Measurements from ENCODE around the gene GAS7.

Gene GAS7

DNA sequence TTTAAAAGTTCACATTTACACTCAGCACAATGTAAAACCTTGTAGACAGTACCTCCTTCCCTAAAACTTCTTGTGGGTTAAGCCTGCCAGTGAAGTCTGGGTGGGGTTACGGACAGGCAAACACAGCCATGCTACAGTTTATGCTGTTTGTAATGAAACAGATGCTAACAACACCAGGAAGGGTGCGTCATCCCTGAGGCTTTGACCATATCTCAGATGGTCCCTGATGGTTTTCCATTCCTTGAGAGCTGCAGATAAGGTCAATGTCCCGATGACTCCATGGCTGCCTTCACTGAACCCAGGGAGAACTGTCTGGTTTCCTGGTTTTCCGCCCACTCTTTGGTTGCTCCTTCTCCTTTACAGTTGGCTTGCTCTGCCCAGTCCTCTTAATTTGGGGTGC lies 29.1 kb downstream of the GAS7 start:
- Mint-ChIP-seq H3K27ac (no peak overlapping the region), H3K4me3 (no peak overlapping the region), H3K36me3 (no peaks in the 10 kb centered on the region), H3K4me1 (peaks cover 42% of the 10 kb centered on the region), H3K9me3 (no peaks in the 10 kb centered on the region)
- DNase-seq (ENCODE audit: low spot score in 2 of 2) = no peak
- ATAC-seq = no peak

DNA sequence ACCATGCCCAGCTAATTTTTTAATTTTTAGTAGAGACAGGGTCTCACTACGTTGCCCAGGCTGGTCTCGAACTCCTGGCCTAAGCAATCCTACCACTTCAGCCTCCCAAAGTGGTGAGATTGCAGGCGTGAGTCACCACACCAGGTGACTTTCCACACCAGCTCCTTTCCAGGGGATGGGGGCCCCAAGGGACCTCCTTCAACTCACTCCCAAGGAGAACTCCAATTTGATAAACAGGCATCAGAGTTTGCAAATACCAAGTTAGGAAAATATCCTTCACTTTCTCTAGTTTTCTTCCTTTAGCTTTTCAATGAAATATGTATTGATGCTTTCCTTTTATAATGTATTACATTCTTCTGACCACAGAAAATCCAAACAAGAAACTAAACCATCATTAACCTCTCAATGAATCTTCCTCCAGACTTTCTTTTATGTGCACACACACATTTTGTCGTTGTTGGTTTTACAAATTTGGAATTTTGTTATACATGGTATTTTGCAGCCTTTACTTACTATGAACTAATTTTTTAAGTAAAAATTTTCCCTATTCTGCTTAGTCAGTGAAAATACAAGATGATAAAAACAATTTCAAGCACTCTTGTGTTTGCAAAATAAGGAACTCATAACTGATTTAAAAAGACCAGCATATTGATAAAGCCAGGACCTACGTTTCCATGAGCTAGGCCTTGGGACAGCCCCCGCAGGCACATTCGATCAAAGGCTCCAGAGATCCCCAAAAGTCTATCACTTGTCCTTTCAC lies 32.0 kb downstream of the GAS7 start:
- H3K4me1 Mint-ChIP-seq = peaks cover 33% of the 10 kb centered on the region
- H3K27ac Mint-ChIP-seq = no peak overlapping the region

DNA sequence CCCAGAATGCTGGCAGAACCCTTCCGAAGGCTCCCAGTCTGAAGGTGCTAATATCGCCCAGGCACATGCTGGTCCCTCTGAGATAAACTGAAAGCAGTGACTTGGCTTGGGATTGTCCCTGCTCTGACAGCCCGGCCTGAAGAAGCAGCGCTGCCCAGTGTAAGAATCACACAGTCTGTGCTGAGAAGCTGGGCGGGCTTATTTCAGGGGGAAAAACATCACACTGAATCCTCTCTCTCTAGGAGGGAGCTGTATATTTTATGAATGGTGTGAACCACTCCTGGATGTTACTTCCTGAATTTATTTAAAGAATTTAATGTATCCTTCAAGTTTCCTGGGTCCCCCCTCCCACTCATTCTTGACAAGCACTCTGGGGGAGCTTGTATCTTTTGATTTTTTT lies 36.3 kb downstream of the GAS7 start:
- ATAC-seq (peak; percentile 68), DNase-seq (ENCODE audit: low spot score in 2 of 2) (no peak)
- Mint-ChIP-seq H3K36me3 (no peaks in the 10 kb centered on the region), H3K4me1 (peaks cover 16% of the 10 kb centered on the region), H3K27ac (no peak overlapping the region), H3K9me3 (no peaks in the 10 kb centered on the region), H3K4me3 (no peak overlapping the region)

More for the DNA sequence above, 32.0 kb downstream of the GAS7 start:
- Mint-ChIP-seq H3K9me3 (no peaks in the 10 kb centered on the region), H3K36me3 (no peaks in the 10 kb centered on the region), H3K4me3 (no peak overlapping the region)
- no peak for ATAC-seq
- DNase-seq (ENCODE audit: low spot score in 2 of 2) = no peak

DNA sequence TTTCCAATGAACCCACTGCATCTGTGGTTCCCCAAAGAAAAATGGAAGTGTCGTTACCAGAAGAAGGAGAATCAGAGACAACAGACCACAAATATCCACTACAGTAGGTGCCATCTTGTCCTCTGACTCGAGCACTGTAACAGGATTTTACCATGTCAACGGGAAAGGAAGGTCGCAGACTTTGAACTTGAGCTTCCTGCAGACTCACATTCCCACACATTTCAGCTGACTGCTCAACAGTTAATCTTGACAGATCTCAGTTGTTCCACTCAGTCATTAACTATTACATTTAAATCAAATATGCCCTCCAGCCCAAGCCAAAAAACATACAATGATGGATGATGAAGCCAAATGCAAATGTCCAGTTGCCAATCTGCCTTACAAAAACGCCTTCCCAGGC lies 37.0 kb downstream of the GAS7 start:
- Mint-ChIP-seq H3K27ac (no peak overlapping the region), H3K4me3 (no peak overlapping the region), H3K36me3 (no peaks in the 10 kb centered on the region), H3K9me3 (no peaks in the 10 kb centered on the region), H3K4me1 (peaks cover 23% of the 10 kb centered on the region)
- ATAC-seq = no peak
- no peak for DNase-seq (ENCODE audit: low spot score in 2 of 2)

DNA sequence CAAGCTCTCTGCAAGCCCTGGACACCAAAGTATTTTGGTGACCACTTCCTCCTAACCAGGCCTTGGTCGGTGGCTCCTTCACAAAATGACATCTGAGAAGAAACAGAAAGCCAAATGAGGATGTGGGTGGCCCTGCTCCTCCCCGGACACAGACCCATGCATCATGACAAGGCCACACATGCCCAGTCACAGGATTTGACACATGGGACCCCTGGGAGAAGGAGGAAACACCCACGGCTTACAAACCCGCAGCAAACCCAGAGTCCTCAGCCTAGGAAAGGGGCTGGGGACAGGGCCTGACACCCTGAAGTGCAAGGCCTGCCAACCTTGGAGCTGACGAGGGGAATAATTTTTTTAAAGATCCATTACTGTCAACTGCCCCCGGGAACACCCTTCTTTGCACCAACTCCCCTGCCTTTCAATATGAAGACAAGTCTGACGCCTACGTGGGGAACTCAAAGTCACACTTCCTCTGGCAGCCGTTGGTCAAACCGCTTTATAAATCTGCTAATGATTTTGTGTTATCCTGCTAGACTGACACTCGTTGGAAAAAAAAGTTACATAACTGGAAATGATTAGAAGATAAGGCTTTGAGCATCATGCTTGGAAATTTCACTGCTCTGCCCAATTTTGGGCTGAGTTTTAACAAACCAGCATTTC lies 41.3 kb downstream of the GAS7 start:
- Mint-ChIP-seq H3K36me3 (no peaks in the 10 kb centered on the region), H3K9me3 (no peaks in the 10 kb centered on the region), H3K4me1 (peaks cover 30% of the 10 kb centered on the region), H3K4me3 (peak overlapping the region; percentile 52), H3K27ac (peak overlapping the region; percentile 63)
- ATAC-seq = peak; percentile 86
- peak; percentile 12 to 56 for DNase-seq (ENCODE audit: low spot score in 2 of 2)

DNA sequence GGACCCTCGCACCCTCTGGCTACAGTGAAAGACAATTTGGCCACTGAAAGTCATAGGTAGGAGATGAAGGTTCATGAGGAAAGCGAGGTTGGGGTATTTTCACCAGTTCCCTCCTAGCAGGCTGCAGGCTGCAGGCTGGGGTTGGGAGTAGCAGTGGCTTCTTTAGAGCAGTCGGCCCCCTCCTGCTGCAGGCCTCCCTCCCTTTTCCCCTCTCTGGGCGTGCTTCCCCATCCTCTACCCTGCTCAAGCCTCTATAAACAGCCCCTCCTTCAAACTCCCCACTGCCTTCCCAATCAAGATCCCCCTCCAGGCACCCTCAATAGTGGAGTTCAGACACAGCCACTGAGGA lies 41.8 kb downstream of the GAS7 start:
- no peak for DNase-seq (ENCODE audit: low spot score in 2 of 2)
- Mint-ChIP-seq H3K4me3 (peak overlapping the region; percentile 52), H3K36me3 (no peaks in the 10 kb centered on the region), H3K27ac (peak overlapping the region; percentile 63), H3K4me1 (peaks cover 32% of the 10 kb centered on the region), H3K9me3 (no peaks in the 10 kb centered on the region)
- peak; percentile 19 for ATAC-seq

DNA sequence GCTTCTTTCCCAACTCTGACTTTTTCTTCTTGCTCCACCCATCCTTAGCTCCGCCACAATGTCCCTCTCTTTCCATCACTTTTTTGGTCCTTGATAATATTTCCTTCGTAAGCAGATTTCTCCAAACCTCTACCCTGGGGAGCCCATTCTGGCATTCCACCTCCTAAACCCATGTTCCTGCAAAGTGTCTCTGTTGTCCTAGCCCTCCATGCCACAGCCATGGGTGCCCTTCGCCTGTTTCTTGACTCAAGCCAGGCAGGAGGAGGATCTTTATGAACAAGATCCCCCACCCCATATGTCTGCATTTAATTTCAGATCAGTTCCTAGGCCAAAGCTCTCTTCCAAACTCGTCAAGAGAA lies 42.4 kb downstream of the GAS7 start:
- Mint-ChIP-seq H3K4me1 (peaks cover 34% of the 10 kb centered on the region), H3K27ac (peak overlapping the region; percentile 63), H3K4me3 (no peak overlapping the region), H3K9me3 (no peaks in the 10 kb centered on the region), H3K36me3 (no peaks in the 10 kb centered on the region)
- ATAC-seq (no peak), DNase-seq (ENCODE audit: low spot score in 2 of 2) (no peak)

DNA sequence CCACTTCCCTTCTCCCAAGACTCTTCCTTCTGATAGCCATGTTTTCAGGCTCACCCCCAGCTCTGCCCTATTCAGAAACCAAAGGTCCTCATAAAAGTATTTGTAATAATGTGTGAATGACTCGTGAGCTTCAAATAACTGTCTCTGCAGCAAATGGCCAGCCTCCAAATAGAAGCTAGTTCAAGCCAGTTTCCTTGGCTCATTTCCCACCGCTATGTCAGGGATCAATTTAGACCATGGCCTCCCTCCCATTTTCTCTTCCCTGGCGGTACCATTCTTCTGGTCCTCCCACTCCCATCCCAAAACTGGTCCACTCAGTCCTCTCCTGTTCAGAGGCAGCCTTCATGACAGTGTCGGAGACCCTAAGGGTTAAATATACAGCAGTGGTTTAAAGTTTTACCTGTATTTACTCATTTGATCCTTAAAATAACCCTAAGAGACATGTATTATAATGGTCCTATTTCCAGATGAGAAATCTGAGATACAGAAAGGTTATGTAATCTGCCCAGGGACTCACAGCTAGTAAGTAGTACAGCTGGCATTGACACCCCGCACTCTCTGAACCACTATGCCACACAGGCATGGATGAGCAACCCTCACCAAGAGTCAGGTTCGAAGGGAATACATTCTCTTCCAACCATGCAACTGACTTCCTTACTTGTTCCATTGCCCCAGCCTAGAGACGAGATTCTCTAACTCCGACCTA lies 42.9 kb downstream of the GAS7 start:
- Mint-ChIP-seq H3K4me3 (no peak overlapping the region), H3K9me3 (no peaks in the 10 kb centered on the region), H3K4me1 (peaks cover 34% of the 10 kb centered on the region), H3K36me3 (no peaks in the 10 kb centered on the region), H3K27ac (no peak overlapping the region)
- ATAC-seq (no peak), DNase-seq (ENCODE audit: low spot score in 2 of 2) (no peak)

DNA sequence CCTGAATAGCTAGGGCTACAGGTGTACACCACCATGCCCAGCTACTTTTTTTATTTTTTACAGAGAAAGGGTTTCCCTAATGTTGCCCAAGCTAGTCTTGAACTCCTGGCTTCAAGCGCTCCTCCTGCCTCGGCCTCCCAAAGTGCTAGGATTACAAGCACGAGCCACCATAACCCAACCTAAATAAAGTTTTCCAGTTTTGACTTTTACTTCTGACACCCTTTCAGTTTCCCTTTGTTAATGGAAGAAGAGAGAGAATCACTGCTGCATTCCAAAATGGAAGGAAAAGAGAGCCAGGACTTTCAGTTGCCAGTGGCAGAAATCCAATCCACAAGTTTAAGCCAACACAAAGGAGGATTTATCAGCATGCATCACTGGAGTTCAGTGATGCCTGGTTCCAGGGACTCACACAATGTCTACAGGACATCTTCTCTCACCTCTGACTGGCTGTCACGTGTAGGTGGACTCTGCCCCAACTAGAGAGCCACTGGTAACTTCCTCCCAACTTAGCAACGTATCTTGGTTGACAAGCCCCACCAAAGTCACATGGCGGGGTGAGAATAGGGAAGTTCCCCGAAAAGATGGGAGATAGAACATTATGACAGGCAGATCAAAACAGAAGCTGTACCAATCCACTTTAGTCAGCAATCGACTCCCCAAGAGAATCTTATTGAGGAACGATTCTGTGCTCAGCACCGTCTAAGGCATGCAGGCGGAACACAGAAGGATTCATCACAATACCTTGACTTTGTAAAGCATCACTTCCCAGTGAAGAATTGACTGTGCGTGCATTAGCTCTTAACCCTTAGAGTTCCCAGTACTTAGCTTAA lies 46.5 kb downstream of the GAS7 start:
- Mint-ChIP-seq H3K27ac (no peak overlapping the region), H3K9me3 (no peaks in the 10 kb centered on the region), H3K4me1 (peaks cover 39% of the 10 kb centered on the region), H3K4me3 (no peak overlapping the region), H3K36me3 (no peaks in the 10 kb centered on the region)
- DNase-seq (ENCODE audit: low spot score in 2 of 2) (no peak), ATAC-seq (peak; percentile 47)

DNA sequence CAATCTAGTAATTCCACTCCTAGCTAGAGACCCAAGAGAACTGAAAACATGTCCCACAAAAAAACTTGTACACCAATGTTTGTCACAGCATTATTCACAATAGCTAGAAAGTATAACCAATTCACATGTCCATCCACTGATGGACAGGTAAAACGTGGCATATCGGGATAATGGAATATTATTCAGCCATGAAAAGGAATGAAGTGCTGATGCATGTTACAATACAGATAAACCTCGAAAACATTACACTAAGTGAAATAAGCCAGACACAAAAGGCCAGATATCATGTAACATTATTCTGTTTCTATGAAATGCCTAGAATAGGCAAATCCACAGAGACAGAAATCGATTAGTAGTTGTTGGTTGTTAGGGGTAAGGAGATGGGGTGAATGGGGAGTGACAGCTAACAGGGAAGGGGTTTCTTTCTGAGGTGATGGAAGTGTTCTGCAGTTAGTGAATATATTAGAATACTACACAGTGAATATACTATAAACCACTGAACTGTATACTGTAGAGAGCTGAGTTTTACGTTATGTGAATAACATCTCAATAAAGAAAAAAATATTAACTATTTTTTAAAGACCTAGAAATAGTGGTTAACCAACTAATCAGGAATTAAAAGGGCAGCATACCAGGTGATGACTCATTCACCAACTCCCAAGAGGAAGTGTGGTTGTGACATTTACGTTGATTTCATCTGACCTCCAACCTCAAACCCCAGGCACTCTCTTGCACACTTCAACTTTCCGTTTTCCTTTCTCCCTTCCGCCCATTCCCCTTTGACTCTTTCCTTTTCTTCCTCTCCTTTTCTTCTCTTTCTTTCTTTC lies 48.6 kb downstream of the GAS7 start:
- Mint-ChIP-seq H3K36me3 (no peaks in the 10 kb centered on the region), H3K4me3 (no peak overlapping the region), H3K9me3 (no peaks in the 10 kb centered on the region), H3K4me1 (peaks cover 31% of the 10 kb centered on the region), H3K27ac (no peak overlapping the region)
- ATAC-seq (peak; percentile 70), DNase-seq (ENCODE audit: low spot score in 2 of 2) (peak in 1 of 2 donors; percentile 51)

DNA sequence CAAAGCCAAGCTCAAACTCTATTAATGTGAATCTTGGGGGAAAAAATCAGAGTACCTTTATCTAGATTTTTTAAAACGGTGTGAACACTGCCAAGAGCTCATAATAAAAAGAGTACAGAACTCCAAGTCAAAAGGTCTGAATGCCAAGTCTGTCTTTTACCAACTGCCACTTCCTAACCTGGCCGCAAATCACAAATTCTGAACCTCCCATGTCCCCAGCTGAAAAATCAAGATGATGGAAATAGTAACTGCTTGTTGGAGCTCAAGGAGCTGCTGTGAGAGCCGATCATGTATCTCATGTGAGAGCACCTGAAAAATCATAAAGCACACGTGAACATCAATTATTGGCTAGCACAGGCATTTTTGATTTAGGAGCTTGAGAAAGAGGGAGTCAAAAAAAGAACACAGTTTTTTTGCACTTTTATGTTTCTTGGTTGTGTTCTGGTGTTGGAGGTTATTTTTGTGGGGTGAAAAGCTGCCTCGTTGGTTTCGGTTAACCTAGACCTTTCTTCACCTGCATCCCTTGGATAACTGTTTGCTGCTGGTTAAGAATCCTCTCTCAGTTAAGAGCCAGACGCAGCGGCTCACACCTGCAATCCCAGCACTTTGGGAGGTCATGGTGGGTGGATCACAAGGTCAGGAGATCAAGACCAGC lies 50.5 kb downstream of the GAS7 start:
- no peak for DNase-seq (ENCODE audit: low spot score in 2 of 2)
- no peaks in the 10 kb centered on the region for H3K36me3 Mint-ChIP-seq
- H3K27ac Mint-ChIP-seq = no peak overlapping the region
- no peaks in the 10 kb centered on the region for H3K9me3 Mint-ChIP-seq
- peaks cover 32% of the 10 kb centered on the region for H3K4me1 Mint-ChIP-seq
- ATAC-seq = no peak
- no peak overlapping the region for H3K4me3 Mint-ChIP-seq

DNA sequence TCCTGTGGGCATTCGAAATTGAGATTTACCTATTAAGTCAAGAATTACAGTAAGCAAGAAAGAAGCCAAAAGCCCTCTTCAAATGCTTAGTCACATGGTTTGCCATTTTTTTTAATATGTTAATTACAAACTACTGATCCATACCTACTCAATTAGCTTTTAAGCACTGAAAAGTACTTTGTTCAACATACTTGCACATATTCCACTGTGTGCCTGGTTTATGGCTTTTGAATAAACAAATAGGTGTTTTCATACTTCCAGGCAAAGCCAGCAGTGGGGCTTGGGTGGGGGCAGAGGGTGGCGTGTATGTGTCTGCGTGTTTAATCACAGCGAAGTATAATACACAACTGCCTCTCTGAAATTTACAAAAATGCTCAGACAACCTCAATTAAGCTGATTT lies 51.4 kb downstream of the GAS7 start:
- peaks cover 26% of the 10 kb centered on the region for H3K4me1 Mint-ChIP-seq
- no peaks in the 10 kb centered on the region for H3K9me3 Mint-ChIP-seq
- no peak for ATAC-seq
- no peak overlapping the region for H3K27ac Mint-ChIP-seq
- no peak for DNase-seq (ENCODE audit: low spot score in 2 of 2)
- H3K36me3 Mint-ChIP-seq = no peaks in the 10 kb centered on the region
- H3K4me3 Mint-ChIP-seq = no peak overlapping the region

DNA sequence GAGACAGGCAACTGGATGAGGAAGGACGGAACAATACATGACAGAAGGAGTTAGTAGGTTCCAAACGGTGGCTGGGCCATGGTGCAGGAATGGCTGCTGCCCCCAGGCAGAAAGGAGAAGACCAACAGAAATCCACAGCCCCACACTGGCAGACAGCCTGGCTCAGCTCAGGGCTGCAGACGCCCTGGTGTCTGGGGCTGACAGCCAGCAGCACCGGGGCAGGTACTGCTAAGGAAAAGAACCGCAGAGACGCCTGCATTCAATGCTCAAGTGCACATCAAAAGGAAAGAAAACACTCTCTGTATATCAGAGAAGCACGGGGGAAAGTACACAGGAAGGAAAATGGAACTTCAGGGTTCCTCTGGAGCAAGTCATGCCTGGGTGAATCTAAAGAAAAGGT lies 53.4 kb downstream of the GAS7 start:
- Mint-ChIP-seq H3K4me3 (no peak overlapping the region), H3K9me3 (no peaks in the 10 kb centered on the region), H3K27ac (peak overlapping the region; percentile 59), H3K4me1 (peaks cover 14% of the 10 kb centered on the region), H3K36me3 (no peaks in the 10 kb centered on the region)
- no peak for DNase-seq (ENCODE audit: low spot score in 2 of 2)
- ATAC-seq = no peak

DNA sequence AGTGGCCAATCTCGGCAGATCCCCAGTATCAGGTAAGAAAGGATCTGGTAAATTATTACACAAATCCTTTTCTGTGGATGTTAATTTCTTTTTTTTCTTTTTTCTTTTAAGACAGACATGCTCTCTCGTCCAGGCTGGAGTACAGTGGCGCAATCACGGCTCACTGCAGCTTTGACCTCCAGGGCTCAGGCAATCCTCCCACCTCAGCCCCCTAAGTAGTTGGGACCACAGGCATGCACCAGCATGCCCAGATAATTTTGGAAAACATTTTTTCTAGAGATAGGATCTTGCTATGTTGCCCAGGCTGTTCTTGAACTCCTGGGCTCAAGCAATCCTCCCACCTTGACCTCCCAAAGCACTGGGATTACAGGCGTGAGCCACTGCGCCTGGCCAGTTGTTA lies 54.0 kb downstream of the GAS7 start:
- Mint-ChIP-seq H3K9me3 (no peaks in the 10 kb centered on the region), H3K36me3 (no peaks in the 10 kb centered on the region), H3K27ac (peak overlapping the region; percentile 59), H3K4me3 (no peak overlapping the region), H3K4me1 (peaks cover 9% of the 10 kb centered on the region)
- no peak for DNase-seq (ENCODE audit: low spot score in 2 of 2)
- ATAC-seq = no peak
